Esophagus muscularis mucosa (tissue), 4 donors: ENCODE measurements around the gene ZNF71. TPM values are rescaled to one million over a fixed set of nuclear protein-coding genes. Genes with fewer than 3 reads are reported as not detected.

Source experiments
- DNase-seq: peaks from one replicate; pipeline ENCODE4 v3.0.0-alpha.2; 2017; ENCODE audit errors: extremely low spot score
- H3K27ac ChIP-seq, 4 donors: fragments of 200-600 bp; sonication (generic); replicated peaks in 1 of 4; 1 replicate in 3 of 4; 2 replicates in 1 of 4; pipeline ENCODE4 v1.5.1; 2016 to 2019; ENCODE audit warnings: mild to moderate bottlenecking in 1 of 4
- H3K27me3 ChIP-seq, 4 donors: fragments of 200-600 bp; sonication (generic); one replicate each; pipeline versions ENCODE4 v1.5.1 to v1.6.0; 2016 to 2019
- H3K36me3 ChIP-seq, 4 donors: fragments of 200-600 bp; sonication (generic); one replicate each; pipeline ENCODE4 v1.5.1; 2016 to 2019
- H3K4me1 ChIP-seq, 4 donors: fragments of 200-600 bp; sonication (generic); one replicate each; pipeline ENCODE4 v1.5.1; 2016 to 2019
- H3K4me3 ChIP-seq, 4 donors: fragments of 200-600 bp; sonication (generic); 1 replicate in 2 of 4; 2 replicates in 2 of 4; pipeline ENCODE4 v1.5.1; 2016 to 2019; ENCODE audit warnings: mild to moderate bottlenecking in 4 of 4, moderate library complexity in 1 of 4
- H3K9me3 ChIP-seq, 4 donors: fragments of 200-600 bp; sonication (generic); 1 replicate in 3 of 4; 2 replicates in 1 of 4; pipeline ENCODE4 v1.5.1; 2016 to 2019
- CTCF ChIP-seq, 3 experiments: fragments of 200-600 bp in 2 of 3; fragments of 450-650 bp in 1 of 3; sonication (generic) in 2 of 3; IDR thresholded peaks; one replicate each; pipeline ENCODE4 v1.5.1; 2017 to 2019; ENCODE audit warnings: antibody characterized with exemption in 3 of 3, mild to moderate bottlenecking in 2 of 3, moderate library complexity in 1 of 3
- EP300 ChIP-seq: sonication (generic); formaldehyde crosslinking; IDR thresholded peaks from one replicate; pipeline ENCODE4 v1.6.1; 2017; ENCODE audit warnings: antibody characterized with exemption
- POLR2A ChIP-seq: fragments of 450-650 bp; IDR thresholded peaks from one replicate; pipeline ENCODE4 v1.6.1; 2017; ENCODE audit warnings: antibody characterized with exemption, moderate library complexity, mild to moderate bottlenecking, low read depth
- POLR2AphosphoS5 ChIP-seq, 2 donors: sonication (generic); formaldehyde crosslinking; IDR thresholded peaks; one replicate each; pipeline ENCODE4 v1.6.1; 2017; ENCODE audit warnings: antibody characterized with exemption in 2 of 2
- WGBS: methylation state at CpG from one replicate; pipeline ENCODE4 v1.1.5; 2018; 5-methylcytosine and 5-hydroxymethylcytosine counted together
- intact Hi-C: fragments of 100-400 bp; cut with DNase I; formaldehyde crosslinking; loops from one replicate; pipeline ENCODE4 v1.15.1; 2023
- total RNA-seq, 4 donors: library from RNA; depleted of rRNA; stranded (reverse); fragments of >200 nt; gene quantifications; one replicate each; pipeline versions ENCODE4 v1.1.0 to v1.2.1, GENCODE V29; 2016

ZNF71 gene
- 10 to 100 TPM; 12.6 to 25.9 (median 19.6) TPM for total RNA-seq

GRCh38 chr19:56594783-56595547 is at the start of gene ZNF71:
Gene ZNF71 (plus strand): TSS chr19:56595302. CDS start chr19:56601559, 6,257 bp downstream.
- WGBS = 2% methylated on average over 25 of the region's 52 CpGs
- H3K4me1 ChIP-seq = peaks cover 10 to 24% (median 13%) of the 10 kb centered on the region in 4 donors
- intact Hi-C loops = loop anchor here (10.0 kb wide), 1 partner anchor 190 kb away; the partner anchor contains the start of gene ZNF583

GRCh38 chr19:56547535-56547934 is 47.6 kb upstream of the ZNF71 start:
- Histone ChIP-seq H3K27me3 (no peaks in the 10 kb centered on the region), H3K4me1 (no peaks in the 10 kb centered on the region), H3K9me3 (peaks cover 10 to 96% (median 92%) of the 10 kb centered on the region in 4 donors), H3K36me3 (peaks cover 54 to 95% (median 75%) of the 10 kb centered on the region in 4 donors), H3K27ac (no peak overlapping the region), H3K4me3 (no peak overlapping the region)
- 53% methylated on average over 6 of the region's 6 CpGs for WGBS
- DNase-seq = no peak
- intact Hi-C loops = no loop called here
- no peak for TF ChIP-seq CTCF (IDR thresholded peaks at IDR 0.05)
- no peak for TF ChIP-seq POLR2A
- no peak for TF ChIP-seq POLR2AphosphoS5 (IDR thresholded peaks at IDR 0.05)
- no peak for TF ChIP-seq EP300

More at GRCh38 chr19:56594783-56595547, at the start of gene ZNF71:
- H3K27ac ChIP-seq = peak within 1 kb of the TSS; percentile 77 to 80 (median 78)
- peak within 1 kb of the TSS; percentile 82 to 99 (median 90) for H3K4me3 ChIP-seq
- H3K9me3 ChIP-seq = no peaks in the 10 kb centered on the region
- TF ChIP-seq POLR2A (no peak), POLR2AphosphoS5 (IDR thresholded peaks at IDR 0.05) (peak; percentile 75 to 88), CTCF (IDR thresholded peaks at IDR 0.05) (no peak), EP300 (no peak)
- H3K36me3 ChIP-seq = no peaks in the 10 kb centered on the region
- DNase-seq = peak; percentile 95
- H3K27me3 ChIP-seq = no peaks in the 10 kb centered on the region

- H3K27ac ChIP-seq = no peak overlapping the region
- no peak for DNase-seq
- no peaks in the 10 kb centered on the region for H3K4me1 ChIP-seq
- peaks cover 45 to 64% (median 63%) of the 10 kb centered on the region in 4 donors for H3K36me3 ChIP-seq
- H3K4me3 ChIP-seq = peak overlapping the region in 1 of 4 donors; percentile 9
- H3K9me3 ChIP-seq = peaks cover 31 to 100% (median 98%) of the 10 kb centered on the region in 4 donors
- intact Hi-C loops = no loop called here
- TF ChIP-seq POLR2AphosphoS5 (IDR thresholded peaks at IDR 0.05) (no peak), POLR2A (no peak), CTCF (IDR thresholded peaks at IDR 0.05) (no peak), EP300 (no peak)
- no peaks in the 10 kb centered on the region for H3K27me3 ChIP-seq
- 99% methylated on average over 6 of the region's 6 CpGs for WGBS
Observed at GRCh38 chr19:56554272-56554869, 40.7 kb upstream of the ZNF71 start.

GRCh38 chr19:56562766-56563165 is 32.3 kb upstream of the ZNF71 start:
- Histone ChIP-seq H3K27me3 (peaks cover 0 to 4% (median 0%) of the 10 kb centered on the region in 4 donors), H3K27ac (no peak overlapping the region), H3K4me3 (no peak overlapping the region), H3K36me3 (peaks cover 3 to 22% (median 12%) of the 10 kb centered on the region in 4 donors), H3K9me3 (peaks cover 0 to 88% (median 86%) of the 10 kb centered on the region in 4 donors), H3K4me1 (peaks cover under 1 to 10% (median 10%) of the 10 kb centered on the region in 4 donors)
- DNase-seq = no peak
- WGBS = 100% methylated on average over 2 of the region's 2 CpGs
- TF ChIP-seq POLR2AphosphoS5 (IDR thresholded peaks at IDR 0.05) (no peak), CTCF (IDR thresholded peaks at IDR 0.05) (no peak), EP300 (no peak), POLR2A (no peak)
- intact Hi-C loops = loop anchor here (10.0 kb wide), 1 partner anchor 168 kb away; the partner anchor contains the start of gene ZNF582
